ENCODE results near the gene SYNGR3. TPM values are rescaled to one million over a fixed set of nuclear protein-coding genes. Genes with fewer than 3 reads are reported as not detected.

SYNGR3 gene
- total RNA-seq, 1 experiment from 2014 or later: 0.68 TPM

DNA sequence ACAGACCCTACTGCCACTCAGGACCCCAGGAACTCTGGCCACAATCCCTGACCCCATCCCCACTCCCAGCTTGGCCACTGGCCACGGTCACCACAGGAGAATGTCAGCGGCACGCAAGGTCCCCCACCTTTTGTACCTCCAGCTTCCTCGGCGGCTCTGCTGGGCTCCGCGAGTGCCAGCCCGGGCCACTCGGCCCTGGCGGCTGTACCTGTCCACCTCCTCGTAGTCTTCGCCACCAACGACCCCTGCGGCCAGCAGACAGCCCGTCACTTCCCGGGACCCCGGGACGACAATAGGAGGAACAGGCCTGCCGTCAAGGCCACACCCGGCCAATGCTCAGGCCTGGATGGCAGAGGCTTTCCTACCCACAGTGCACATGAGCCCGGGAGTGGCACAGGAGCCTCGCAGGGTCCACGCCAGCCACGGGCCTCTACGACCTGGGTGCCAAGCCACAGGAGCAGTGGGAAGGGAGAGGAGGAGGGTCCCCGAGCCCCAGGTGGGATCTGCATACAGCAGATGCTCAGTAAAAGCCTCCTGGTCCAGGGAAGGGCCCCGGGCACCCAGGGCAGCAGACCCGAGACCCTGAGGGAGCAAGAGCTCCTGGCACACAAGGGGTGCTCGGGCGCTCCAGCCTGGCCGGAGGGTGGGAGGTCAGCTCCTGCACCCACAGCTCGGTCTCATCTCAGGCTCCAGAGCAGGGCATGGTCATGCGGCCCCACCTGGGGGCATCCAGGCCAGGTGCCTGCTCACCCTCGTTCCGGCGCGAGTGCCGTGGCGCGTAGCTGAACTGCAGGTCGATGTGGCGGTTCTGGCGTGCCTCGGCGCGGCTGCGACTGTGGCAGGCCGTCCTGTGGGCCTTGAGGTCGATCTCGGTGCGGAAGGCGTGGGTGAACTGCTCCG, 11.9 kb downstream of the SYNGR3 start:
- BruUV-seq (replicated peaks): no TSS peak
- no peak for DNase-seq (ENCODE audit: unreplicated experiment)
- ChIA-PET POLR2A (interaction anchor here (1.2 to 1.7 kb wide), 2 partner anchors 13 kb away, joined by 3 to 4 read pairs; no protein-coding TSS in a partner anchor), CTCF (interaction anchor here (0.7 to 0.8 kb wide), 2 partner anchors 66 to 395 kb away, joined by 3 to 4 read pairs; no protein-coding TSS in a partner anchor)
- Mint-ChIP-seq H3K4me3 (ENCODE audit: unreplicated experiment) (no peak overlapping the region), H3K36me3 (ENCODE audit: insufficient read depth, unreplicated experiment) (peaks cover 69% of the 10 kb centered on the region), H3K27ac (ENCODE audit: low read depth, unreplicated experiment) (no peak overlapping the region), H3K27me3 (ENCODE audit: insufficient read depth, unreplicated experiment) (no peaks in the 10 kb centered on the region), H3K4me1 (ENCODE audit: insufficient read depth, unreplicated experiment) (peaks cover 9% of the 10 kb centered on the region), H3K9me3 (ENCODE audit: unreplicated experiment) (no peaks in the 10 kb centered on the region)
- TF ChIP-seq, protein P1, sequence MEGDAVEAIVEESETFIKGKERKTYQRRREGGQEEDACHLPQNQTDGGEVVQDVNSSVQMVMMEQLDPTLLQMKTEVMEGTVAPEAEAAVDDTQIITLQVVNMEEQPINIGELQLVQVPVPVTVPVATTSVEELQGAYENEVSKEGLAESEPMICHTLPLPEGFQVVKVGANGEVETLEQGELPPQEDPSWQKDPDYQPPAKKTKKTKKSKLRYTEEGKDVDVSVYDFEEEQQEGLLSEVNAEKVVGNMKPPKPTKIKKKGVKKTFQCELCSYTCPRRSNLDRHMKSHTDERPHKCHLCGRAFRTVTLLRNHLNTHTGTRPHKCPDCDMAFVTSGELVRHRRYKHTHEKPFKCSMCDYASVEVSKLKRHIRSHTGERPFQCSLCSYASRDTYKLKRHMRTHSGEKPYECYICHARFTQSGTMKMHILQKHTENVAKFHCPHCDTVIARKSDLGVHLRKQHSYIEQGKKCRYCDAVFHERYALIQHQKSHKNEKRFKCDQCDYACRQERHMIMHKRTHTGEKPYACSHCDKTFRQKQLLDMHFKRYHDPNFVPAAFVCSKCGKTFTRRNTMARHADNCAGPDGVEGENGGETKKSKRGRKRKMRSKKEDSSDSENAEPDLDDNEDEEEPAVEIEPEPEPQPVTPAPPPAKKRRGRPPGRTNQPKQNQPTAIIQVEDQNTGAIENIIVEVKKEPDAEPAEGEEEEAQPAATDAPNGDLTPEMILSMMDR (IDR thresholded peaks at IDR 0.05; ENCODE audit: unreplicated experiment): no peak
- intact Hi-C loops (cut with micrococcal nuclease): no loop called here

DNA sequence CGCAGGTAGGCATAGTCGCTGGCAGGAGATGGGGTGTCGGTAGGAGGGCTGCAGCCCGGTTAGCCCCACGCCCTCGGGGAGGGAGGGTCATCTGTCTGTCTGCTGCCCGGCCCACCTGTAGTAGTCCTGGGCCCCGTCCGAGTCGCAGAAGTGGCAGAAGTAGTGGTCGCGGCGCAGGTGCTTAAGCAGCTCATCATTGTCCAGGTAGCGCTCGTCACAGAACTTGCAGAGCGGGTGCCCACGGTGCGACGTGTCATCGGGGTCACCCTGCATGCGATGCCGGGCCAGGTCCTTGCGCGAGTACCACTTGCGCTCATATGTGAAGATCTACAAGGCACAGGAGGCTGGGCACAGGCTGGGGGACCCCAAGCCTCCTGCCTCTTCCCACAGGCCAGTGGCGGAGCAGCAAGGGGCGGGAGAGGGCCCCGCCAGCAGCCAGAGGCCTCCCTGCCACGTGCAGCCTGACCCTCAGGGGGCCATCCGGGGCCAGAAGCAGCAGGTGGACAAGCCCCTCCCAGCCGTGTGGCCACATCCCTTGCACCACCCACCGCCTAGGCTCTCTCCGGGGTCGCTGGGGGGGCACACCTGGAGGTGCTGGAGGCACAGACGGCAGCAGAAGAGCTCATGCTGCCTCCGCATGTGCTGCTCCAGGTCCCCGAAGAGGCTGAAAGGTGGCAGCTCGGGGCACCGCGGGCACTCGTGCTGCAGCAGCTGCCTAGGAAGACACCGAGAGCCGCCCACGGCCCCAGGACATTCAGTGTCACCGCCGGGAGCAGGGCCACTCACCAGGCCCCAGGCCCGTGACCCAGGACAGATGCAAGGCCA, 12.8 kb downstream of the SYNGR3 start:
- TF ChIP-seq, protein P1 (IDR thresholded peaks at IDR 0.05; ENCODE audit: unreplicated experiment): no peak
- H3K4me1 Mint-ChIP-seq (ENCODE audit: insufficient read depth, unreplicated experiment): peaks cover 14% of the 10 kb centered on the region
- H3K27ac Mint-ChIP-seq (ENCODE audit: low read depth, unreplicated experiment): no peak overlapping the region
- H3K4me3 Mint-ChIP-seq (ENCODE audit: unreplicated experiment): no peak overlapping the region
- intact Hi-C loops (cut with micrococcal nuclease): no loop called here
- CTCF ChIA-PET: interaction anchor here (0.6 to 2.8 kb wide), 8 partner anchors 12 to 396 kb away, joined by 3 to 13 read pairs (median 4); partner anchors contain the start of gene NDUFB10
- peaks cover 62% of the 10 kb centered on the region for H3K36me3 Mint-ChIP-seq (ENCODE audit: insufficient read depth, unreplicated experiment)
- no peaks in the 10 kb centered on the region for H3K9me3 Mint-ChIP-seq (ENCODE audit: unreplicated experiment)
- DNase-seq (ENCODE audit: unreplicated experiment): no peak
- BruUV-seq (replicated peaks): no TSS peak
- POLR2A ChIA-PET: interaction anchor here (0.6 to 2.5 kb wide), 5 partner anchors 9 to 832 kb away, joined by 3 to 18 read pairs (median 4); partner anchors contain the start of gene RPS2
- no peaks in the 10 kb centered on the region for H3K27me3 Mint-ChIP-seq (ENCODE audit: insufficient read depth, unreplicated experiment)

DNA sequence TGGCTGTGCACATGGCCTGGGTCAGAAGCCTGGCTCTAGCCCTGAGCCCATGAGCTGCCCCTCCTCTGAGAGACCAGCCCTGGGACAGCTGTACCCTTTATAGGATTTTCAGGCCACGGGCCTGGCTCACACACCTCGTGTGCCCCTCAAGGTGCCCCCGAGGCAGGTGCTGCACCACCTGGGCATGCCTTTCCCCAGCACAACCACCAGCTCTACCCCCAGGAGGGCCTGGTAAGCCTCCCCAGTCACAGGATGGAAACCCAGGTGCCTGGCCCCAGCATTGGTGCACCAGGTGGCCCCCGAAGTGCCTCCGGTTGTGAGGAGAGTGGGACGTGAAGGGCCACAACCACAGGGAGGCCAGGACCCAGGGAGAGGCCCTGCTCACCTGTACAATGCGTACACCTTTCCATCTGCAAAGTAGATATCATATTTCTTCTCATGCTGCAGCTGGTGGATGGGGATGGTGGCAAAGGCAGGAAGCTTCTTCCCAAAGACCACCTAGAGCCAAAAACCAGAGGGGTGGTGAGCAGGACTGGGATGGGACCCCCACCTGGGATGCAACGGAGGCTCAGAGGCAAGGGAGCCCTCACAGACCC, 13.6 kb downstream of the SYNGR3 start:
- DNase-seq (ENCODE audit: unreplicated experiment): no peak
- intact Hi-C loops (cut with micrococcal nuclease): no loop called here
- ChIA-PET CTCF (interaction anchor here (0.6 to 2.8 kb wide), 12 partner anchors 8 to 260 kb away, joined by 3 to 13 read pairs (median 4); partner anchors contain the start of gene NDUFB10), POLR2A (interaction anchor here (0.6 to 2.5 kb wide), 8 partner anchors 9 to 1448 kb away, joined by 3 to 18 read pairs (median 4); partner anchors contain the start of gene RPS2)
- Mint-ChIP-seq H3K4me3 (ENCODE audit: unreplicated experiment) (no peak overlapping the region), H3K27ac (ENCODE audit: low read depth, unreplicated experiment) (no peak overlapping the region), H3K4me1 (ENCODE audit: insufficient read depth, unreplicated experiment) (peaks cover 17% of the 10 kb centered on the region), H3K36me3 (ENCODE audit: insufficient read depth, unreplicated experiment) (peaks cover 60% of the 10 kb centered on the region), H3K9me3 (ENCODE audit: unreplicated experiment) (no peaks in the 10 kb centered on the region), H3K27me3 (ENCODE audit: insufficient read depth, unreplicated experiment) (no peaks in the 10 kb centered on the region)
- BruUV-seq (replicated peaks): no TSS peak
- TF ChIP-seq, protein P1 (IDR thresholded peaks at IDR 0.05; ENCODE audit: unreplicated experiment): no peak
